T-helper 1 cell treated with Interleukin-12 subunit alpha and Interleukin-12 subunit beta and Interleukin-4 antibody, amounts not matched to agents 30 μg/mL and 1 μg/mL, for 36 hours (primary cell): ENCODE results near the gene NXT2.
"Not testable (repeated sequence)": the region's sequence is repeated elsewhere in the genome, so short reads cannot be mapped to it uniquely, and the experiment has no call there.

Source experiments
- H3K27ac Mint-ChIP-seq: one replicate; pipeline ENCODE4 v1.8.0; 2021; ENCODE audit warnings: mild to moderate bottlenecking, mixed read lengths
- H3K27me3 Mint-ChIP-seq: one replicate; pipeline ENCODE4 v1.8.0; 2021; ENCODE audit warnings: low read depth, mixed read lengths
- H3K36me3 Mint-ChIP-seq: one replicate; pipeline ENCODE4 v1.8.0; 2021; ENCODE audit warnings: low read depth, mixed read lengths
- H3K4me1 Mint-ChIP-seq: one replicate; pipeline ENCODE4 v1.8.0; 2021; ENCODE audit warnings: low read depth, mixed read lengths
- H3K4me3 Mint-ChIP-seq: one replicate; pipeline ENCODE4 v1.8.0; 2021; ENCODE audit warnings: mild to moderate bottlenecking, moderate library complexity, mixed read lengths
- H3K9me3 Mint-ChIP-seq: one replicate; pipeline ENCODE4 v1.8.0; 2021; ENCODE audit warnings: mixed read lengths

NXT2 gene

DNA sequence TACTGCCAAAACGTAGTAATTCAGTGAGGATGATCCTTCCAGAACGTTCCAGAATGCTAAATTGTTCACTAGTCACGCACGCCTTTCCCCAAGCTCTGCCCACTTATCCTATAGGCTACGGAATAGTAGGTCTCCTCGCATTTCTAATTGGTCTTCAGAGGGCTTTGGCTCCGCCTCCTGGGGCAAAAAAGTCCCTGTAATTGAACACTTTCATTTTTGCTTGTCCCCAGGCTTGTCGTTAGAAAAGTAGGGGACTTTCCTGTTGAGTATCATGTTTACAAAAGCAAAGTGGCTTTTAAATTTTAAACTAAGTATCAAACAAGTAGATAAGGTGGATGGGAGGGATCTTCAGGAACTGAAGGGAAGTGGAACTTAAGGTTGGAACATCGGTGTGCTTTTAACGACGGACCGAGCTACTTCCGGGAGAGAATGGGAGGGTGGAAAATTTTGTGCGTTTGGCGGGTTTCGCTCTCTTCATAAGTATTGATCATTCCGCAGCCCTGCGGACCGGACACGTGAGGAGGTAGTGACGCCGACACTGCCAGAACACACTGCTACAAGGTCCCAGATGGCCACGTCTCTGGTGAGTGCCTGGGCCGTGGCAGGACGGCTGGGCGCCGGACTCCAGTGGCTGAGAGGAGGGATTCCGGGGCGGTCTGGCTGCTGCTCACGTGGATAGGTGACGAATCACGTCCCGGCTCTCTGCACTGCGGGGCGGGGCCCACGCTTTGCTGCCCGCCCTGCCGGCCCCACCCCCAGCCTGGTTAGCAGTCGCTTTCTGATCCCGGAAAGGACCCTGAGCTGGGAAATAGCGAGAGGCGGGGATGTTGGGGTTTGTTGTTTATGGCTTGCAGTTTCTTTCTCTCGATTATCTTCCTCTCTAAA, at the start of gene NXT2:
Gene NXT2, plus strand, starts transcription at position 406 of the 885 bp plus-strand sequence. Its CDS starts 163 bp downstream, at position 569.
- Mint-ChIP-seq H3K4me3 (peak within 1 kb of the TSS; percentile 93), H3K4me1 (peaks cover 16% of the 10 kb centered on the region), H3K9me3 (no peaks in the 10 kb centered on the region), H3K27me3 (peaks cover 4% of the 10 kb centered on the region), H3K36me3 (no peaks in the 10 kb centered on the region), H3K27ac (peak within 1 kb of the TSS; percentile 94)

DNA sequence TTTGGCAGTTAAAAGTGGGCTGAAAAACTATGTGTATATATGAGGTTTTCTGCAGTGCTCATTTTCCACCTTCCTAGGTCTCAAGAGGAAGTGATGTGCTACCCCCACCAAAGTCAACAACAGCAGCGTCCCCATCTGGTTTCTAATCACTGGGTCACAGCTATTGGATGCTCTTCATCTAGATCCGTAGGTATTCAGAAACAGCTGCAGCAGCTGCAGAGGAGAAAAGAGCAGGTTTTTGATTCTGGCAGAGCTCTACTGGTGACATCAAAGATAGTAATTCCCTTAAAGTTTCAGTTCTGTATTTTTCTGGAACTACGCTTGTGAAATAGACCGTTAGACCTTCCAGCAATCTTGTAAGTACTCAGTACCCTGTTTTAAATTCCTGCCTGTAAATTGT, 49.0 kb upstream of the NXT2 start:
- Mint-ChIP-seq H3K27me3 (no peaks in the 10 kb centered on the region), H3K4me1 (no peaks in the 10 kb centered on the region), H3K4me3 (no peak overlapping the region), H3K9me3 (no peaks in the 10 kb centered on the region), H3K36me3 (no peaks in the 10 kb centered on the region), H3K27ac (no peak overlapping the region)

DNA sequence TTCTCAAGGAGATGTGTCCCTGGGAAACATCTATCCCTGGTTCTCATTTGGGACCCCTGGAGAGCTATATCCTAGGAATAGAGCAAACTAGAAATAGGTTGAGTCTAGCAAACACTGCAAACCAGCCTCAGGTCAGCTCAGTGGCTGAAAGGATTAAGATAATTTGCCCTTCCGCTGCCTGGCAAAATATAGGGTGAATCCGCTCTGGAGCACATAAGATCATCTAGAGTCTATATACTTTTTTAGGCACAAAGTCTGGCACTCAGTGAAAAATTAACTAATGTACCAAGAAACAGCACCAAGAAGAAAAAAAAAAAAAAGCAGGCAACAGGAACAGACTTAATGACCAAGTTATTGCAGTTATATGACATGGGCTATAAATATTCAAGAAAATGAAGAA, 47.5 kb upstream of the NXT2 start:
- Mint-ChIP-seq H3K36me3 (no peaks in the 10 kb centered on the region), H3K4me1 (no peaks in the 10 kb centered on the region), H3K27me3 (no peaks in the 10 kb centered on the region), H3K4me3 (no peak overlapping the region), H3K9me3 (no peaks in the 10 kb centered on the region), H3K27ac (no peak overlapping the region)

DNA sequence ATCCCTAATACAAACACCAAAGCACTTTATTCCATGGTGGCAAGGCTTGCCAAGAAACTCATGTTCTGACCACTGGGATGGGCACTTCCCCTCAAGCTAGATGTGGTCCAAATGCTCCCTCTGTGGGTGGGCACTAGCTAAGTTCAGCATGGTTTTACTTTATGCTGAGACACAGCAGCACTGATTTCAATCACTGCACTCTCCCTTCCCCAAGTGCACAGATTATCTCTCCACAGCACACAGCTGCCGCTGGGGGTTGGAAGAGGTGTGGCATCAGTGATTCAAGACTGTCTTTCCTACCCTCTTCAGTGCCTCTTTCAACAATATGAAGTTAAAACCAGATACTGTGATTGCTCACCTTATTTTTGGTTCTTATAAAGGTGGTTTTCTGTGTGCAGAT, 38.2 kb upstream of the NXT2 start:
- no peak overlapping the region for H3K4me3 Mint-ChIP-seq
- H3K36me3 Mint-ChIP-seq = no peaks in the 10 kb centered on the region
- peaks cover 10% of the 10 kb centered on the region for H3K27me3 Mint-ChIP-seq
- H3K4me1 Mint-ChIP-seq = no peaks in the 10 kb centered on the region
- H3K27ac Mint-ChIP-seq = no peak overlapping the region
- no peaks in the 10 kb centered on the region for H3K9me3 Mint-ChIP-seq

DNA sequence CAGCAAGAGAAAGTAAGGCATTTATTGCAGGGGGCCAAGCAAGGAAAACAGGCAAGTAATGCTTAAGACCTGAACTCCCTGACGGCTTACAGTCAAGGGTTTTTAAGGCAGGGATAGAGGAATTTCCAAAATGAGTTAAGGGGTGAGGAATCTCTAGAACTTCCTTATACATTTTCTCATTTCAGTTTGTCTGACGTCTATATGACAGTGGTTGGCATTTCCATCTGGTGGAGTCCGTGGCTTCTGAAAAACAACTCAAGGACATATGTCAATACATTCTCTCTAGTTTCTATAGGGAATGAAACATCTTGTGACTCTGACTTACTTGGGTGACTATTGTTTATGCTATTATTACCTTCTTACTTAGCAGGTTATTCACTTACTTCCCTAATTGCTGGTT, 35.5 kb upstream of the NXT2 start:
- Mint-ChIP-seq H3K9me3 (no peaks in the 10 kb centered on the region), H3K36me3 (no peaks in the 10 kb centered on the region), H3K27ac (no peak overlapping the region), H3K27me3 (peaks cover 7% of the 10 kb centered on the region), H3K4me1 (no peaks in the 10 kb centered on the region), H3K4me3 (no peak overlapping the region)

DNA sequence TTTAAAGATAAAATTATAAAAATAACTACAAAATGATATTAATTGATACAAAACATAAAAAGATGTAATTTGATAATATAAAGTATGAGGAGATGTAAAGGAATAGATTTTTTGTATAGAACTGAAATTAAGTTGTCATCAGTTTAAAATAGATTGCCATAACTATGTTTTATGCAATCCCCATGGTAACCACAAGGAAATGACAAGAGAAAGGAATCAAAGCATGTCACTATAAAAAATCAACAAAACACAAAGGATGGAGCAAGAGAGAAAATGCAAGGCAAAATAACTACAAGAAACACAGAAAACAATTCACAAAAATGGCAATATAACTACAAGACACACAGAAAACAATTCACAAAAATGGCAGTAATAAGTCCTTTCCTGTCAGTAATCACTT, 27.7 kb upstream of the NXT2 start:
- no peak overlapping the region for H3K27ac Mint-ChIP-seq
- no peaks in the 10 kb centered on the region for H3K36me3 Mint-ChIP-seq
- H3K9me3 Mint-ChIP-seq = no peaks in the 10 kb centered on the region
- H3K27me3 Mint-ChIP-seq = peaks cover 27% of the 10 kb centered on the region
- H3K4me3 Mint-ChIP-seq = no peak overlapping the region
- no peaks in the 10 kb centered on the region for H3K4me1 Mint-ChIP-seq

DNA sequence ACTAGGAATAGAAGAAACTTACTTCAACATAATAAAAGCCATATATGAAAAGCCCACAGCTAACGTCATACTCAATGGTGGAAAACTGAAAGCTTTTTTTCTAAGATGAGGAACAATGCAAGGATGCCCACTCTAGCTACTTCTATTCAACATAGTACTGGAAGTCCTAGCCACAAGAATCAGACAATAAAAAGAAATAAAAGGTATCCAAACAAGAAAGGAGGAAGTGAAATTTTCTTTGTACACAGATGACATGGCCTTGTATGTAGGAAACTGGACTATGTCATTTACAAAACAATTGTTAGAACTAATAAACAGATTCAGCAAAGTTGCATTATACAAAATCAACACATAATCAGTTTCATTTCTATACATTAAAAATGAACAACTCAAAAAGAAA, 25.5 kb upstream of the NXT2 start:
- no peak overlapping the region for H3K27ac Mint-ChIP-seq
- no peaks in the 10 kb centered on the region for H3K9me3 Mint-ChIP-seq
- H3K4me1 Mint-ChIP-seq = no peaks in the 10 kb centered on the region
- H3K4me3 Mint-ChIP-seq = no peak overlapping the region
- H3K27me3 Mint-ChIP-seq = peaks cover 27% of the 10 kb centered on the region
- H3K36me3 Mint-ChIP-seq = no peaks in the 10 kb centered on the region

DNA sequence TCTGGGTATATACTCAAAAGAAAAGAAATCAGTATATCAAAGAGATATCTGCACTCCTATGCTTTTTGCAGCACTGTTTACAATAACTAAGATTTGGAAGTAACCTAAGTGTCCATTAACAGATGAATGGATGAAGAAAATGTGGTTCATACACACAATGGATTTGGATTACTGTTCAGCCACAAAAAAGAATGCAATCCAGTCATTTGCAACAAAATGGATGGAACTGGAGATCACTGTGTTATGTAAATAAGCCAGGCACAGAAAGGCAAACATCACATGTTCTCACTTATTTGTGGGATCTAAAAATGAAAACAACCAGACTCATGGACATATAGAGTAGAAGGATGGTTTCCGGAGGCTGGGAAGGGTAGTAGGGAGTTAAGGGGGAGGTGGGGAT, 17.6 kb upstream of the NXT2 start:
- no peaks in the 10 kb centered on the region for H3K36me3 Mint-ChIP-seq
- no peaks in the 10 kb centered on the region for H3K9me3 Mint-ChIP-seq
- H3K4me1 Mint-ChIP-seq = no peaks in the 10 kb centered on the region
- H3K27me3 Mint-ChIP-seq = peaks cover 15% of the 10 kb centered on the region
- H3K27ac Mint-ChIP-seq = no peak overlapping the region
- no peak overlapping the region for H3K4me3 Mint-ChIP-seq

DNA sequence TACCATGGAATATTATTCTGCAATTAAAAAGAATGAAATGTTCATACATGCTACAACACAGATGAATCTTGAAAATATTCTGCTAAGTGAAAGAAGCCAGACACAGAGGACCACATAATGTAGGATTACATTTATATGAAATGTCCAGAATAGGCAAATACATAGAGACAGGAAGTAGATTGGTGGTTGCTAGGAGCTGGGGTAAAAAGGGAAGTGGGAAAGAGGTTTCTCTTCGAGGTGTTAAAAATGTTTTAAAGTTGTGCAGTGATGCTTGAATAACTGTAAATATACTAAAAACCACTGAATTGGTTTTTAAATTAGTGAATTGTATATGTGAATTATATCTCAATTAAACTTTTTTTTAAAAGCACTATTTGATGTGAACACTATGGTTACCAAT, 3.6 kb upstream of the NXT2 start:
- Mint-ChIP-seq H3K9me3 (no peaks in the 10 kb centered on the region), H3K27me3 (peaks cover 9% of the 10 kb centered on the region), H3K27ac (no peak overlapping the region), H3K4me1 (peaks cover 16% of the 10 kb centered on the region), H3K4me3 (no peak overlapping the region), H3K36me3 (no peaks in the 10 kb centered on the region)

DNA sequence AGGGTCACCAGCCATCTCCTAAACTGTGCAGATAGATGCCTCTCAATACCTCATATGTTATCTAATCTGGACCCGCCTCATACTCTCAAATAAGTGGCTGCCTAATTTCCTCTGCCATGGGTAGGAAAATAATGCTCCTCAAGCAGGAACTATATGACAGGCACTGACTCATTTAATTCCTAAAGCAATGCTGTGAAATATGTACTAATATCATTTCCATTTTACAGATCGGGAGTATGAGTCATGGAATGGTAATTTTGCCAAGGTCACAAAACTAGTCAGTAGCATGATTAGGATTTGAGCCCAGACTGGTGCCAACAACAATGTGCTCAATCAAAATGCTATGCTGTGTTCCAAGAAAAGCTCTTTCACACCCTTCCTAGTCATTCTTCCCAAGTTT, 3.0 kb upstream of the NXT2 start:
- Mint-ChIP-seq H3K4me3 (no peak overlapping the region), H3K27me3 (peaks cover 9% of the 10 kb centered on the region), H3K4me1 (peaks cover 16% of the 10 kb centered on the region), H3K27ac (no peak overlapping the region), H3K9me3 (no peaks in the 10 kb centered on the region), H3K36me3 (no peaks in the 10 kb centered on the region)

DNA sequence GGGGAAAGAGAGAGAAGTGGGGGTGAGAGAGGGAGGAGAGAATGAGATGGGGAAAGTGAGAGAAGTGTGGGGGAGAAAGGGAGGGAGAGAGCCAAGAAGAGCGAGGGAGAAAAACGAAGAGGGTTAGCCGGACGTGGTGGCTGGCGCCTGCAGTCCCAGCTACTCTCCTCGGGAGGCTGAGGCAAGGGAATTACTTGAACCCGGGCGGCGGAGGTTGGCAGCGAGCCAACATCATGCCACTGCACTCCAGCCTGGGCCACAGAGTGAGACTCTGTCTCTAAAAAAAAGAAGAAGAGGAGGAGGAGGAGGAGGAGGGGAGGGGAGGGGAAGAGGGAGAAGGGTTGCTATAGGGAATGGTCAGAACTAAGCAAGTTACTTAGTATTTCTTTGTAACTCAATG, 1.7 kb upstream of the NXT2 start:
- Mint-ChIP-seq H3K27ac (no peak overlapping the region), H3K9me3 (no peaks in the 10 kb centered on the region), H3K36me3 (no peaks in the 10 kb centered on the region), H3K4me1 (peaks cover 16% of the 10 kb centered on the region), H3K4me3 (no peak overlapping the region), H3K27me3 (peaks cover 9% of the 10 kb centered on the region)

DNA sequence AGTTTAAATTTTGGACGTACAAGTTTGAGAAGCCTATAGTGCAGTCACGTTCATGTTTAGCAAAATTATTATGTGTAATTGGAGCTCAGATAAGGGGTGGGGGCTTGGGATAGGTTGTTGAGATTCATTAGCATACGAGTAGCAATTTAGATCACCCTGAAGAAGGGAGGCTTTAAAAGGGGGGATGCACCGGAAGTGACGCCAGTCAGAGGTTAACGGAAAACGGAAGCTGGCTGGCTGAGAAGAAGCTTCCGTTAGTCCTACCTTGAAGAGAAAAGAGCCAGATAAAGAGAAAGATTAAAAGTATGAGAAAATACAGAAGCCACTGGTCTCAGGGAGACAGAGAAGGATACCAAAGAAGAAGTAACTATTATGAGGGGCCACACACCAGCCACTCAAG, 1.1 kb upstream of the NXT2 start:
- H3K4me3 Mint-ChIP-seq = peak overlapping the region; percentile 29
- peaks cover 6% of the 10 kb centered on the region for H3K27me3 Mint-ChIP-seq
- H3K9me3 Mint-ChIP-seq = no peaks in the 10 kb centered on the region
- H3K36me3 Mint-ChIP-seq = no peaks in the 10 kb centered on the region
- peaks cover 16% of the 10 kb centered on the region for H3K4me1 Mint-ChIP-seq
- no peak overlapping the region for H3K27ac Mint-ChIP-seq

DNA sequence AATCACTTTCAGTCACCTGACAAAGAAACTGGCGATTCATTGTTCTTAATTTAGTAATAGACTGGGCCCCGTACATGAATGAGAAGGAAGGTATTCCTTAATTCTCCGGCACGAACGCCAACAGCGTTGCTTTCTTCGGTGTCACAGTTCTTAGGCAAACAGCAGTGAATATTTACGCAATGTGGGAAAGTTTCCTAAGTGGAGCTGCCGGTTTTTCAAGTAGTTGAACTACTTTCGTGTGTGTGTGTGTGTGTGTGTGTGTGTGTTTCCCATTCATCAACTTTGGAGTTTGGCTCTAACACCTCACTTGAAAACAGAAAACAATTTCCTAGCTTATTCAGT, 651 bp downstream of the NXT2 start:
- H3K36me3 Mint-ChIP-seq = no peaks in the 10 kb centered on the region
- peak overlapping the region; percentile 93 for H3K4me3 Mint-ChIP-seq
- H3K9me3 Mint-ChIP-seq = no peaks in the 10 kb centered on the region
- H3K27ac Mint-ChIP-seq = peak overlapping the region; percentile 94
- H3K4me1 Mint-ChIP-seq = peaks cover 16% of the 10 kb centered on the region
- H3K27me3 Mint-ChIP-seq = peaks cover 4% of the 10 kb centered on the region

DNA sequence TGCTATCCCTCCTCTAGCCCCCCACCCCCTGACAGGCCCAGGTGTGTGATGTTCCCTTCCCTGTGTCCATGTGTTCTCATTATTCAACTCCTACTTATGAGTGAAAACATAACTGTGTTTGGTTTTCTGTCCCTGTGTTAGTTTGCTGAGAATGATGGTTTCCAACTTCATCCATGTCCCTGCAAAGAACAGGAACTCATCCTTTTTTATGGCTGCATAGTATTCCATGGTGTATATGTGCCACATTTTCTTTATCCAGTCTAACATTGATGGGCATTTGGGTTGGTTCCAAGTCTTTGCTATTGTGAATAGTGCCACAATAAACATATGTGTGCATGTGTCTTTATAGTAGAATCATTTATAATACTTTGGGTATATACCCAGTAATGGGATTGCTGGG, 2.4 kb downstream of the NXT2 start:
- not testable (repeated sequence) for H3K27ac Mint-ChIP-seq, H3K4me3 Mint-ChIP-seq, H3K27me3 Mint-ChIP-seq, H3K9me3 Mint-ChIP-seq, H3K4me1 Mint-ChIP-seq, H3K36me3 Mint-ChIP-seq

DNA sequence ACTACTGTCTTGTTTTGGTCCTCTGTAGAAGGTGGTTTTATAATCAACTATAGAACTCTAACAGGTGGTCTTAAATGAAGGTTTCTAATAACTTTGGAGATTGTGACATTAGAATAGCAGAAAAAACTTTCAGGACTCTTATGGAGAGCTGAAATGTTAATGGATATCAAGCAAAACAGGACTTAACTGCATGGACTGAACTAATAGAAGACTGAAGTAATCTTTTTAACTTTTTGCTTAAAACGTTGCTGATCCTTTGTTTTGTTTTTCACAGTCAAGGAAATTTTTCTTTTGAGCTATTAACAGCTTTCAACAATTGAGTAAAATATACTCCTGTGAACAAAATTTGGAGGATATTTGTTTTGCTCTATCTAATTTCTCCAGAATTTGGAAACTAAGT, 17.2 kb downstream of the NXT2 start:
- no peaks in the 10 kb centered on the region for H3K9me3 Mint-ChIP-seq
- no peak overlapping the region for H3K27ac Mint-ChIP-seq
- no peaks in the 10 kb centered on the region for H3K36me3 Mint-ChIP-seq
- no peaks in the 10 kb centered on the region for H3K4me1 Mint-ChIP-seq
- no peaks in the 10 kb centered on the region for H3K27me3 Mint-ChIP-seq
- no peak overlapping the region for H3K4me3 Mint-ChIP-seq

DNA sequence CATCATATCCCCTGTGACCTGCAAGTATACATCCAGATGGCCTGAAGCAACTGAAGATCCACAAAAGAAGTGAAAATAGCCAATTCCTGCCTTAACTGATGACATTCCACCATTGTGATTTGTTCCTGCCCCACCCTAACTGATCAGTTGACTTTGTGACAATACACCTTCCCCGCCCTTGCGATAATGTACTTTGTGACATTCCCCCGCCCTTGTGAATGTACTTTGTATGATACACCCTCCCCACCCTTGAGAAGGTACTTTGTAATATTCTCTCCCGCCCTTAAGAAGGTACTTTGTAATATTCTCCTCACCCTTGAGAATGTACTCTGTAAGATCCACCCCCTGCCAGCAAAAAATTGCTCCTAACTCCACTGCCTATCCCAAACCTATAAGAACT, 39.4 kb downstream of the NXT2 start:
- not testable (repeated sequence) for H3K4me1 Mint-ChIP-seq, H3K27me3 Mint-ChIP-seq

More for the DNA sequence above, 39.4 kb downstream of the NXT2 start:
- H3K9me3 Mint-ChIP-seq, H3K4me3 Mint-ChIP-seq, H3K27ac Mint-ChIP-seq, H3K36me3 Mint-ChIP-seq: not testable (repeated sequence)
